ENCODE measurements around the gene CSTF1.
A peak's percentile ranks its signal among the peaks of the same experiment; 100 is the strongest.

The CSTF1 gene

DNA sequence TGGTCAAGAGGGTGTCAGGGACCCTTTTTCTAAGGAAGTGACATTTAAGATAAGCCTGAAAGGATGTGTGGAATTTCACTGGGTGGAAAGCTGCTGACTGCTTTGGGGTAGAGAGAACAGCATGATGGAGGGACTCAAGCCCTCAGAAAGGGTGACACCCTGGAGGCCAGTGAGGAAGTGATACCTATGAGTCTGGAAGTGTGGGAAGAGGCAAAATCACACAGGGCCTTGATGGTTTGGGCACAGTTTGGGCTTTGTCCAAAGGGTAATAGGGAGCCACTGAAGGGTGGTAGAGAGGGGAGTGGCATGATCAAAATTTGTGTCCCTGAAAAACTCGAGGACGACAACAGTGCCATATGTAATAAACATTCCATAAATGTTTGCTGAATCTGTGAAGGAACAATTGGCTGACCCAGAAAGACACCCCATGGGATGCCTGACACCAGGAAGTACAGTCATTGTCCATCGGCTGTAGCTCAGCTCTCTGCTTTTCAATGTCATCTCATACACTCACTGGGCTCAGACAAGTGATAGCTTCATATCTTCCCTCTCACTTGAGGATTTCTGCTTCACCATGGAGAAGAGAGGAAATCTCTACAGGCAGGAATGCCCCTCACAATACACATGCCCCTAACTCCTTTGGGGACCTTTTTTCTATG lies 40.9 kb downstream of the CSTF1 start:
- TF ChIP-seq CTCF (IDR thresholded peaks at IDR 0.05; ENCODE audit: insufficient read depth, low read length, missing control alignments), result no peak
- CTCF ChIA-PET, result interaction anchor here (1.0 to 1.3 kb wide), 2 partner anchors 12 to 28 kb away, joined by 3 read pairs; no protein-coding TSS in a partner anchor
- no peak overlapping the region for H3K4me3 ChIP-seq (ENCODE audit: low read depth, low read length)
- POLR2A ChIA-PET, result interaction anchor here (1.2 kb wide), 1 partner anchor 21 kb away, joined by 4 read pairs; the partner anchor contains the start of gene CASS4
- no peak for DNase-seq (ENCODE audit: low read depth, low spot score)

DNA sequence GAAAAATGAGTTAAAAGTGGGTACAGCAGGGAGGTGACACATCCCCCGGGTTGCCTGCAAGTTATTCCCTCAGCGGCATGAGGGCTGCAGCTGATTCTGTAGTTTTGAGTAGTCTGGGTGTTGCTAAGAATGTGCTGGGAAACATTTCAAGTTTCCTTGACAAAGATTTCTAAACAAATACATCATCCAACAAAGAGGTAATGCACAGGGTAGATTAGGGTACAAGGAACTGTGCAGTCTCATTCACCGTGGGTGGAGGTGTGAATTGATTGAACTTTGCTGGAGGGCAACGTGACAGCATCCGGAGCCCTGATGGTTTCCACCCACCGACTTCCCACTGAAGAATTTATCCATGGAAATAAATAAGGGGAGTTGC lies 41.4 kb downstream of the CSTF1 start:
- DNase-seq (ENCODE audit: low read depth, low spot score), result no peak

DNA sequence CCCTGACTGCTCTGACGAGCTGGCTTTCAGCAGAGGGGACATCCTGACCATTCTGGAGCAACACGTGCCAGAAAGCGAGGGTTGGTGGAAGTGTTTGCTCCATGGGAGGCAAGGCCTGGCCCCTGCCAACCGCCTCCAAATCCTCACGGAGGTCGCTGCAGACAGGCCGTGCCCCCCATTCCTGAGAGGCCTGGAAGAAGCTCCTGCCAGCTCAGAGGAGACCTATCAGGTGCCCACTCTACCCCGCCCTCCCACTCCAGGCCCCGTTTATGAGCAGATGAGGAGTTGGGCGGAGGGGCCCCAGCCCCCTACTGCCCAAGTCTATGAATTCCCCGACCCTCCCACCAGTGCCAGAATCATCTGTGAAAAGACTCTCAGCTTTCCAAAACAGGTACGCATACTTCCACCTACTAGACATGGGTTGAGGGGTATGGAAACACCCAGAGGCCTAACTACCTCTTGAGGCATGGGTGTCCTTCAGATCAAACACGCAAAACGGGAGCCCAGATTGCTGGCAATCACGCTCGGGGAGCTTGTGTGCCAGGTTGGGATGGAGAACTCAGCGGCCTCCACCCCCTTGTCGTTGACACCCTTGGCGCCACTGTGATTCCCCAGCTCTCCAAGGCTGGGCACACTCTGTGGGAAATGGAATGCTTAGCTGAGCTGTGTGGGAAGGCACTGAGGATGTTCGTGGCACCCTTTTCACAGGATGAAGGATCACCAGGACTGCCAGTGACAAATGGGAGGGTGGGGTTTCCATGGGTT lies 44.9 kb downstream of the CSTF1 start:
- TF ChIP-seq CTCF (IDR thresholded peaks at IDR 0.05; ENCODE audit: insufficient read depth, low read length, missing control alignments), result no peak
- no peak for DNase-seq (ENCODE audit: low read depth, low spot score)
- ChIA-PET POLR2A (no interaction called here), CTCF (interaction anchor here (0.9 to 1.8 kb wide), 2 partner anchors 14 to 37 kb away, joined by 4 to 10 read pairs; no protein-coding TSS in a partner anchor)
- H3K4me3 ChIP-seq (ENCODE audit: low read depth, low read length), result no peak overlapping the region

More for the DNA sequence above, 41.4 kb downstream of the CSTF1 start:
- ChIA-PET POLR2A (interaction anchor here (1.2 kb wide), 1 partner anchor 22 kb away, joined by 4 read pairs; the partner anchor contains the start of gene CASS4), CTCF (interaction anchor here (1.0 to 1.5 kb wide), 3 partner anchors 13 to 30 kb away, joined by 3 read pairs; no protein-coding TSS in a partner anchor)
- no peak overlapping the region for H3K4me3 ChIP-seq (ENCODE audit: low read depth, low read length)
- TF ChIP-seq CTCF (IDR thresholded peaks at IDR 0.05; ENCODE audit: insufficient read depth, low read length, missing control alignments), result no peak

DNA sequence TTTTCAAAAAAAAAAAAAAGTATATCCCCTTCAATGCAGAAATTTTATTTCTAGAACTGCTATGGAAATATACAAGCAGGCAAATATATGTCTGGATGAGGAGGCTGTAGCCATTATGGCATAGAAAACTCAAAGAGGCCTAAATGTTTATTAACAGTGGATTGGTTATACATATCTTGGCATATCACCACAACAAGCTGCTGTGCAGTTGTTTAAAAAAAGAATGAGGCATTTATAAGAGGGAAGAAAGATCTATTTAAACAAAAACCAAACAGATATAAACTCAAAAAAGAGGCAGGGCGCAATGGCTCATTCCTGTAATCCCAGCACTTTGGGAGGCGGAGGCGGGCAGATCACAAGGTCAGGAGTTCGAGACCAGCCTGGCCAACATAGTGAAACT lies 45.8 kb downstream of the CSTF1 start:
- TF ChIP-seq CTCF (IDR thresholded peaks at IDR 0.05; ENCODE audit: insufficient read depth, low read length, missing control alignments), result no peak
- no peak for DNase-seq (ENCODE audit: low read depth, low spot score)
- H3K4me3 ChIP-seq (ENCODE audit: low read depth, low read length), result no peak overlapping the region
- CTCF ChIA-PET, result interaction anchor here (0.7 to 1.2 kb wide), 2 partner anchors 12 to 16 kb away, joined by 3 to 4 read pairs; no protein-coding TSS in a partner anchor
- POLR2A ChIA-PET, result interaction anchor here (2.3 kb wide), 1 partner anchor 26 kb away, joined by 15 read pairs; the partner anchor contains the start of gene CASS4

DNA sequence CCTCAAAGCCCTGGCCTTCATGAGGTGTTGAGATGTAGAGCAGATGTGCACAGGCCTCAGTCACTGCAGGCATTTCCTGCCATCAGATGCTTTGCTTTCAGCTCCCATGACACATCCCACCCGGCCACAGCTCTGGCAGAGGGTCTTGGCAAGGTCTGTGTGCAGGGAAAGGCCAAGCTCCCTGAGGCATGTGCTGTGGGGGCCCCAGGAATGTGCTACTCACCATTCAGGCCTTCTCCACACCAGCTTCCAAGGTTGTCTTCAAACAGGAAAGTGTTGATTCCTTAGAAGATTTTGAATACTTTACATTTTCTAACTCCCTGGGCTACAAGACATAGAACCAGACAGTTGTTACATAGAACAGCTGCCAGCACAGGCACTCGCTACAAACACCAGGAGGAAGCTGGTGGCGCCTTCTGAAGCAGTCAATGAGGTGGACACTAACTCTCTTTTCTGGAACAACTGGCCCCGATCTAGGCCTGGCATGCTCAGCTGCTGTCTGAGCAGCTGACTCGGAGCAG lies 47.4 kb downstream of the CSTF1 start:
- ChIA-PET CTCF (interaction anchor here (0.9 to 1.2 kb wide), 4 partner anchors 11 to 33 kb away, joined by 3 read pairs; no protein-coding TSS in a partner anchor), POLR2A (interaction anchor here (0.5 to 2.3 kb wide), 15 partner anchors 9 to 81 kb away, joined by 3 to 15 read pairs (median 4); partner anchors contain the start of genes AURKA, CASS4, CSTF1 and FAM210B)
- peak; percentile 98 for DNase-seq (ENCODE audit: low read depth, low spot score)
- H3K4me3 ChIP-seq (ENCODE audit: low read depth, low read length), result no peak overlapping the region
- TF ChIP-seq CTCF (IDR thresholded peaks at IDR 0.05; ENCODE audit: insufficient read depth, low read length, missing control alignments), result no peak
